Ascending aorta (tissue), 2 donors: Measurements from ENCODE around the gene UBIAD1. TPM values are rescaled to one million over a fixed set of nuclear protein-coding genes. Genes with fewer than 3 reads are reported as not detected.

ENCODE experiments used
- DNase-seq, 2 donors: peaks; one replicate each; pipeline ENCODE4 v3.0.0-alpha.2; 2019; ENCODE audit warnings: low spot score in 2 of 2
- H3K27ac ChIP-seq, 2 donors: fragments of 200-600 bp; sonication (generic); one replicate each; pipeline ENCODE4 v1.5.1; 2016 to 2017; ENCODE audit warnings: mild to moderate bottlenecking in 1 of 2
- H3K27me3 ChIP-seq: fragments of 200-600 bp; sonication (generic); one replicate; pipeline ENCODE4 v1.5.1; 2017
- H3K36me3 ChIP-seq, 2 donors: fragments of 200-600 bp; sonication (generic); one replicate each; pipeline ENCODE4 v1.5.1; 2016
- H3K4me1 ChIP-seq, 2 donors: fragments of 200-600 bp; sonication (generic); one replicate each; pipeline ENCODE4 v1.5.1; 2016 to 2017; ENCODE audit warnings: mild to moderate bottlenecking in 1 of 2
- H3K4me3 ChIP-seq, 2 donors: fragments of 200-600 bp; sonication (generic); one replicate each; pipeline ENCODE4 v1.5.1; 2016 to 2017; ENCODE audit warnings: mild to moderate bottlenecking in 1 of 2
- H3K9me3 ChIP-seq, 2 donors: fragments of 200-600 bp; sonication (generic); one replicate each; pipeline ENCODE4 v1.5.1; 2016
- intact Hi-C: fragments of 100-400 bp; cut with DNase I; formaldehyde crosslinking; loops from one replicate; pipeline ENCODE4 v1.15.1; 2023
- total RNA-seq: library from RNA; depleted of rRNA; stranded (reverse); fragments of >200 nt; gene quantifications from one replicate; pipeline ENCODE4 v1.1.0, GENCODE V29; 2016
- TF ChIP-seq, protein P1 (sequence below), 3 experiments: fragments of 200-600 bp in 2 of 3; fragments of 450-650 bp in 1 of 3; sonication (generic) in 2 of 3; IDR thresholded peaks; one replicate each; pipeline ENCODE4 v1.5.1; 2016 to 2019; ENCODE audit warnings: antibody characterized with exemption in 3 of 3, mild to moderate bottlenecking in 1 of 3, moderate library complexity in 1 of 3

Gene UBIAD1
- total RNA-seq, 1 donor from 2014 or later: 53.0 TPM

GRCh38 chr1:11308699-11309224, 35.8 kb downstream of the UBIAD1 start:
- intact Hi-C loops: no loop called here
- no peaks in the 10 kb centered on the region for H3K27me3 ChIP-seq
- no peak overlapping the region for H3K4me3 ChIP-seq
- H3K36me3 ChIP-seq: no peaks in the 10 kb centered on the region
- DNase-seq: no peak
- no peaks in the 10 kb centered on the region for H3K4me1 ChIP-seq
- no peaks in the 10 kb centered on the region for H3K9me3 ChIP-seq
- TF ChIP-seq, protein P1, sequence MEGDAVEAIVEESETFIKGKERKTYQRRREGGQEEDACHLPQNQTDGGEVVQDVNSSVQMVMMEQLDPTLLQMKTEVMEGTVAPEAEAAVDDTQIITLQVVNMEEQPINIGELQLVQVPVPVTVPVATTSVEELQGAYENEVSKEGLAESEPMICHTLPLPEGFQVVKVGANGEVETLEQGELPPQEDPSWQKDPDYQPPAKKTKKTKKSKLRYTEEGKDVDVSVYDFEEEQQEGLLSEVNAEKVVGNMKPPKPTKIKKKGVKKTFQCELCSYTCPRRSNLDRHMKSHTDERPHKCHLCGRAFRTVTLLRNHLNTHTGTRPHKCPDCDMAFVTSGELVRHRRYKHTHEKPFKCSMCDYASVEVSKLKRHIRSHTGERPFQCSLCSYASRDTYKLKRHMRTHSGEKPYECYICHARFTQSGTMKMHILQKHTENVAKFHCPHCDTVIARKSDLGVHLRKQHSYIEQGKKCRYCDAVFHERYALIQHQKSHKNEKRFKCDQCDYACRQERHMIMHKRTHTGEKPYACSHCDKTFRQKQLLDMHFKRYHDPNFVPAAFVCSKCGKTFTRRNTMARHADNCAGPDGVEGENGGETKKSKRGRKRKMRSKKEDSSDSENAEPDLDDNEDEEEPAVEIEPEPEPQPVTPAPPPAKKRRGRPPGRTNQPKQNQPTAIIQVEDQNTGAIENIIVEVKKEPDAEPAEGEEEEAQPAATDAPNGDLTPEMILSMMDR (IDR thresholded peaks at IDR 0.05): no peak
- H3K27ac ChIP-seq: no peak overlapping the region

- no peaks in the 10 kb centered on the region for H3K4me1 ChIP-seq
- no peaks in the 10 kb centered on the region for H3K9me3 ChIP-seq
- no peaks in the 10 kb centered on the region for H3K36me3 ChIP-seq
- H3K4me3 ChIP-seq: no peak overlapping the region
- H3K27me3 ChIP-seq: no peaks in the 10 kb centered on the region
- intact Hi-C loops: no loop called here
- DNase-seq: no peak
- TF ChIP-seq, protein P1 (IDR thresholded peaks at IDR 0.05): no peak
- H3K27ac ChIP-seq: no peak overlapping the region
These were observed 36.4 kb downstream of the UBIAD1 start for GRCh38 chr1:11309385-11309784.

DNA sequence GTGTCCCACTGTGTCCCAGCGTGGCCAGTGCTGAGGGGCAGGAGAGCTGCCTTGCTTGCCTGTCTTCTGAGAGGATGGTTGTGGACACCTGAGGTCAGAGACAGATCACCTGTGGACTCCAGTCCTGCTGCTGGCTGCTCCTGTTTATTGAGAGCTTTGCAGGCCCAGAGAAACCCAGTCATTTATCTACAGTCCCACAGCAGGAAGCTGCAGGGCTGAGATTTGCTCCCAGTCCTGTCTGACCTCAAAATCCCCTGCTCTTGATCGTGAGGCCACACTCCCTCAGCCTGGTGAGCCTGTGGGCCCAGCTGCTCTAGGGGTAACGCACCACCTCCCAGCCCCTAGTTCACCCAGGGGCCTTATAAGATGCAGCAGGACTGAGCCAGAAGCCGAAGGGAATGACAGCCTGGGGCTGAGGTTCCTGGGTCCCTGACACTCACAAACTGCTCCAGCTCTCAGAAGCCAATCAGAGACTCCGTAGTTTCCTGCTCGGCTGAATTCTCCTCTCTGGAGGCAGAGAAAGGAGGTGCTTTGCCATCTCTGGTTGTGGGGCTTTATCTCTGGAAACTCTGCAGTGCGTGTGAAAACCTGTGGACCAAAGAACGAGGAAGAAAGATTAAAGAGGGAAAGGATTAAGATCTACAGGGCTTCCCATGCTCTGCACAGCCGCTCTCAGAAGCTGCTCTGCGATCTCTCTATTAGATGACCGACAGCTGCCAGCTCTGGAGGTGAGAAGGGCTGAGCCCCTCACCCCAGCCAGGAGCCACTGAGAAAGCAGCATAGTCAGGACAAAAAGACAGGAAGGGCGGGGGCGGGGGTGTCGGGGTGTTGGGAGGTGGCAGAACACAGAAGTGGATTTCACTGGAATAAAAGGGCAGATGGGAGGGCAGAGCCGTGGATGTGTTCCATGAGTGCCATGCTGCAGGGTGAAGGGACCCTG, 39.1 kb downstream of the UBIAD1 start:
- Histone ChIP-seq H3K27ac (no peak overlapping the region), H3K9me3 (no peaks in the 10 kb centered on the region), H3K27me3 (no peaks in the 10 kb centered on the region), H3K4me1 (no peaks in the 10 kb centered on the region), H3K4me3 (no peak overlapping the region), H3K36me3 (no peaks in the 10 kb centered on the region)
- intact Hi-C loops: no loop called here
- DNase-seq: no peak
- TF ChIP-seq, protein P1 (IDR thresholded peaks at IDR 0.05): no peak

DNA sequence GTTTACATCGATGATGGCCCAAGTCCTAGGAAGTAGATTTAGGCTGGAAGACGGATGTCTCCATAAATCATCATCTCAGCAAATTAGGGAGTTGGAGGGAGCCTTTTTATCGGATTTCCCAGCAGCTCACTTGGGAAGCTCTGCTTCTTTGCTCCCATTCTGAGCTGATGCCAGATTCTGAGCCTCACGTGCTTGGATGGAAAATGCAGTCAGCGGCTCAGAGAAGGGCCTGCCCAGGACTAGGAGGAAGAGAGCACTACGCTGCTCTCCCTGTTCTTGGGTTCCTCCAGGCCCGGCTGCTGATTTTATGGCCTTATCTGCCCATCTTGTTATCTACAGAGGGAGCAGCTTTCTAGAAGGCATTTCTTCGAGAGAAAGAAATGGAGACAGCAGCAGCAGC, 42.0 kb downstream of the UBIAD1 start:
- H3K27me3 ChIP-seq: no peaks in the 10 kb centered on the region
- TF ChIP-seq, protein P1 (IDR thresholded peaks at IDR 0.05): no peak
- no peaks in the 10 kb centered on the region for H3K4me1 ChIP-seq
- H3K36me3 ChIP-seq: no peaks in the 10 kb centered on the region
- no peak overlapping the region for H3K27ac ChIP-seq
- H3K4me3 ChIP-seq: no peak overlapping the region
- H3K9me3 ChIP-seq: no peaks in the 10 kb centered on the region
- DNase-seq: no peak
- intact Hi-C loops: no loop called here

DNA sequence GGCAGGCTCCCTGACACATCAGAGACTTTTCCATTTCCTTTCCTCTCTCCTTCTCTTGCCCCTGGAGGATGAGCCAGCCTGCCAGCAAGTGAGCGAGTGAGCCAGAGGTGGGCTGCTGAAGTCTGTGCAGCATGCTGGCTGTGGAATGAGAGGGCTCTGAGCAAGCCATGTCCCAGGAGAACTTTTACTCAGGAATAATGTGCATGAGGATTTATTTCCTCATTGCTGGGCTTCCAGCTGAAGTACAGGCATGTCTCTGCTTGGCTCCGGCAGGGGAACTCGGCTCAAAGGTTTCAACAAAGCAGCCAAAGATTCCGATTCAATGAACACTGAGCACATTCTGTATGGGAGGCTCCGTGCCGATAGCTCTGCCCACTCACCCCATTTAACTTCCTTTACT, 43.7 kb downstream of the UBIAD1 start:
- H3K27ac ChIP-seq: no peak overlapping the region
- no peak overlapping the region for H3K4me3 ChIP-seq
- no peak for DNase-seq
- no peaks in the 10 kb centered on the region for H3K4me1 ChIP-seq
- no peaks in the 10 kb centered on the region for H3K36me3 ChIP-seq
- intact Hi-C loops: no loop called here
- no peaks in the 10 kb centered on the region for H3K27me3 ChIP-seq
- no peaks in the 10 kb centered on the region for H3K9me3 ChIP-seq
- TF ChIP-seq, protein P1 (IDR thresholded peaks at IDR 0.05): no peak
